GM18861 (cell line): Measurements from ENCODE around the gene TOR1B.
"Not testable (repeated sequence)": the region's sequence is repeated elsewhere in the genome, so short reads cannot be mapped to it uniquely, and the experiment has no call there.

Experiments
- ATAC-seq: cut with Tn5 transposase; IDR thresholded peaks from one replicate; pipeline ENCODE4 v1.9.1; 2021; ENCODE audit not compliant: unreplicated experiment

The TOR1B gene, protein sequence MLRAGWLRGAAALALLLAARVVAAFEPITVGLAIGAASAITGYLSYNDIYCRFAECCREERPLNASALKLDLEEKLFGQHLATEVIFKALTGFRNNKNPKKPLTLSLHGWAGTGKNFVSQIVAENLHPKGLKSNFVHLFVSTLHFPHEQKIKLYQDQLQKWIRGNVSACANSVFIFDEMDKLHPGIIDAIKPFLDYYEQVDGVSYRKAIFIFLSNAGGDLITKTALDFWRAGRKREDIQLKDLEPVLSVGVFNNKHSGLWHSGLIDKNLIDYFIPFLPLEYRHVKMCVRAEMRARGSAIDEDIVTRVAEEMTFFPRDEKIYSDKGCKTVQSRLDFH

DNA sequence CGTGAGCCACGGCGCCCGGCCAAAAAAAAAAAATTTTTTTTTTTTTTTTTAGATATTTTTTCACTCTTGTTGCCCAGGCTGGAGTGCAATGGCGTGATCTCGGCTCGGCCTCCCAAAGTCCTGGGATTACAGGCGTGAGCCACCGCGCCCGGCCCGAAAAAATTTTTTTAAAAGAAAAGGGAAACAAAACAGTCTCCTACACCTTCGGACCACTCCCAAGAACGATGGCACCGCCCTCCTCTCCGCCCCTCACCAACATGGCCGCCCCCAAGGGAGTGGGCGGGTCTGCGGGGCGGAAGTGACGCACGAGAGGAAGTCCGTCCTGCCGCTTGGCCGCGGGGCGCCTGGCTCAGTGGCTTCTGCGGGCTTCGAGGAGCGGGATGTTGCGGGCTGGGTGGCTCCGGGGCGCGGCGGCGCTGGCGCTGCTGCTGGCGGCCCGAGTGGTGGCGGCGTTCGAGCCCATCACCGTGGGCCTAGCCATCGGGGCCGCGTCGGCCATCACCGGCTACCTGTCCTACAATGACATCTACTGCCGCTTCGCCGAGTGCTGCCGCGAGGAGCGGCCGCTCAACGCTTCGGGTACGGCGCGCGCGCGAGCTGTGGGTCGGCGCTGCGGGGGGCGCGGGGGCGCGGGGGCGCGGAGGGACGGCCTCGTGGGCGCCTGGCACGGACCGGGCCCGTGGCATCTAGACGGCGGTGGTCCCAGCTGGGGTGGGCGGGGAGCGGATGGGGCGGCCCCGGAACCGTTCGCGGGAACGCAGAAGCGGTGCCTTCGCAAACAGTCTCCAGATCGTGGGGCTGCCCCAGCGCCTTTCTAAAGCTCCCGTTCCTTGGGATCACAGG lies at the start of gene TOR1B:
Gene TOR1B, plus strand, starts transcription at position 352 of the 843 bp plus-strand sequence. Its CDS starts 29 bp downstream, at position 381.
- ATAC-seq = peak; percentile 88

DNA sequence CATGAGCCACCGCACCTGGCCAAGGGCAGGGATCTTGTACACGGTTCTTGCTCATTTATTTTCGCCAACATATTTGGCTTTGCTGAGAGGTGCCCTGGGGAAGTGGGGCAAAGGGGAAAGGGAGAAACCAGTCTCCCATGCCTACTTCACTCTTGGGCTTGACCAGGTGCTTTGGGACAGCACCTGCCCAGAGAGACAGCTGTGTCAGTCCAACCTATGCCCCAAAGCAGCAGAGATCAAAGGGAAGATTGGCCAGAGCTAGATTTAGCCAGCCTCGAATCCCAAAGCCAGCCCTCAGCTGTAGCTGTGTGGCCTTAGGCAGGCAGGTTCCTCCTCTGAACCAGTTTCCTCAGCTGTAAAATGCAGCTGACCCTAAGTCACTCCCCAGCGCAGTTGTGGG lies 47.8 kb upstream of the TOR1B start:
- no peak for ATAC-seq

DNA sequence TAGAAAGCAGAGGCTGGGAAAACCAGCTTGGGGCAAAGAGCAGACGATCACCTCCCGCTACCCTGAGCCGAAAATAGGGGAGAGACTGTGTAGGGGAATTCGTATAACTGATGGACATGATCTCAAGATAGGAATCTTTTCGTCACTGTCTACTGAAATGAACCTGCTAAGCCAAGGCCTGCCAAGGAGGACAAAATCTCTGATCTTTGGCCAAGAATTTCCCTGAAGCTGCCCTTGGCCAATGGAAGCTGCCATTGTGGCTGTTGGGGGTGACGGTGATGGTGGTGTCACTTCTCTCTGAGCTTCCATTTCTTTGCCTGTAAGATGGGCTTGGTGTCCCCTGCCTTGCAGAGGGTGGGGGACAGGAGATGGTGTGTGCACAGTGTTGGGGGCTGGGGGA lies 46.8 kb upstream of the TOR1B start:
- ATAC-seq = no peak

DNA sequence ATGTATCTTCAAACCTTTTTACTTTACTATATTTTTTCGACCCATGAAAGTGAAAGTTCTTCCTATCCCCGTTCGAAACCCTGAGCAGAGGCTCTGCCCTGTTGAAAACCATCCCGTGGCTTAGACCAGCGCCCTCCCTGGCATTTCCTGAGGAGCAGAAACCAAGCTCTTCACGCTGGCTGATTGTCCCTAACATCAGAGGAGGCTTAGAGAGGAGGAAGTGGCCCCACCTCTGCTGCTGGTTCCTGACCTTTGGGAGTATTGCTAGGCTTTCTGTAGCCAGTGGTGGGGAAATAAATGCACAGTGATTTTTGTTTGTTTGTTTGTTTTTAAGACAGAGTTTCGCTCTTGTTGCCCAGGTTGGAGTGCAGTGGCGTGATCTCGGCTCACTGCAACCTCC lies 45.9 kb upstream of the TOR1B start:
- ATAC-seq = no peak

DNA sequence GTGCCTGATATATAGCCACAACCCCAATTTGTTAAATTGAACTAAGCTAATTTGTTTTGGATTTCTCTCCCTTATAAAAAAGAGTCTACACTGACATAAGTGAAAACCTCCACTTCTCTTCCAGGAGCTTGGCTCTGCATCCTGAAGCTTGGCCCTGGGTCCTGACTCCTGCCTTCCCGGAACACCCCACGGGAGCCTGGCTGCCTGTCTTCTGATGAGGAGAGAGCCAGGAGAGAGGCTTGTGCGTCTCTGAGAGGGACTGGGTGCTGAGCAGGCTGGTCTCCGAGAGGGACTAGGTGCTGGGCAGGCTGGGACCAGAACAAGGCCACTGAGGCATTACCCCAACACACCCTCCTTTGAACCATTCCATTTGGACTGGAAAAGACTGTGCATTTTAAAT lies 43.7 kb upstream of the TOR1B start:
- ATAC-seq = no peak

DNA sequence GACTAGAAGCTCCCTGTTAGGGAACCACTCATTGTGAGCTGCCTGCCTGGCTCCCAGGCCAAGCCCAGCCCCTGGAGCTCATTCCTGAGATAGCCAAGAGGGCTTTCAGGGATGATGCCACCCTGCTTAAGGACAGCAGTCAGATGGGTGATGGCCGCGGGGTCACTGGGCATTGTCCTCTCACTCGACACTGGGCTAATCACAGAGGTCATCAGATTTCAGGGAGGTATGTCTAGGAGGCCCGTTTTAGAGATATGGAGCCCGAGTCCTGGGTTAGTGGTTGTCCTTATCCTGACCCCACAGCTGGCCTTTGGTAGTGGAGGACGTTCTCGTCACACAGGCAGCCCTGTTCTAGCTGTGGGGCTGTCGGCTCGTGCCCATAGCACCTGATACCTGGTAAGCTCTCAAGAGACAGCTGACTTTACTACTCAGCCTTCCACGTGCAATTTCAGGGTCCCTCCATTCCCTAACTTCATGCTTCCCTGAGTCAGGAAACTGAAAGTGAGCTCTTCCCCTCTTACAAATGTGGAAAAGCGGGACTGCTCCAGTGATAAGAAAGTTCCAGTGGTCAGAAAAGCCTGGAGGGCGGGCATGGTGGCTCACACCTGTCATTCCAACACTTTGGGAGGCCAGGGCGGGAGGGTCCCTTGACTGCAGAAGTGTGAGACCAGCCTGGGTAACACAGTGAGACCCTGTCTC lies 43.0 kb upstream of the TOR1B start:
- no peak for ATAC-seq

DNA sequence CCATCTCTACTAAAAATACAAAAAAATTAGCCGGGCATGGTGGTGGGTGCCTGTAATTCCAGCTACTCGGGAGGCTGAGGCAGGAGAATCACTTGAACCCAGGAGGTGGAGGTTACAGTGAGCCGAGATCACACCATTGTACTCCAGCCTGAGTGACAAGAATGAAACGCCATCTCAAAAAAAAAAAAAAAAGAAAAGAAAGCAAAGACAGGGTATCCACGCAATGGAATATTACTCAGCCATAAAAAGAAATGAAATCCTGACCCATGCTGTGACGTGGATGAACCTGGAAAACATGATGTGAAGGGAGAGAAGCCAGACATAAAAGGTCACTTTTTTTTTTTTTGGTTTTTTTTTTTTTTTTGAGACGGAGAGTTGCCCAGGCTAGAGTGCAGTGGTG lies 42.2 kb upstream of the TOR1B start:
- not testable (repeated sequence) for ATAC-seq

DNA sequence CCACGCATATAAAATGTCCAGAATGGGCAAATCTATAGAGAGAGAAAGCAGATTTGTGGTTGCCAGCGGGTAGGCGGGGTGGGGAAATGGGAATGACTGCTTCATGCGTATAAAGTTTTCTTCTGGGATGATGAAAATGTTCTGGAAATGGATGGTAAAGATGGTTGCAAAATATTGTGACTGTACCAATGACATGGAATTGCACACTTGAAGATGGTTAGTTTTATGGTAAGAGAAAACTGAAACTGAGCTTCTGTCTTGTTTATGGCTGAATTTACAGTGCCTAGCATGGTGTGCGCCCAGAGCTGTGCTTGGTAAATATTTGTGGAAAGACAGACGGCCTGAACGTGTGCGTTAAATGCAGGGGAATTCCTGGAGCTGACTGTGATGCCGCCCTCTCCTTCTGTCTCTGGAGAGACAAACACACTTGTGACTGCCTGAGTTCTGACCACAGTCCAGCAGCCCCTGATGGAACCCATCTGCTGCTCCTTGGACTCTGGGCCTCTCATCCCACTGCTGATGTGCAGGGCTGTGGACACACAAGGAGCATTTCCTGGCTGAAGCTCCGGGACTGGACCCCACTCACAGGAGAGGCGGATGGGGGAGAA lies 41.6 kb upstream of the TOR1B start:
- ATAC-seq = no peak

DNA sequence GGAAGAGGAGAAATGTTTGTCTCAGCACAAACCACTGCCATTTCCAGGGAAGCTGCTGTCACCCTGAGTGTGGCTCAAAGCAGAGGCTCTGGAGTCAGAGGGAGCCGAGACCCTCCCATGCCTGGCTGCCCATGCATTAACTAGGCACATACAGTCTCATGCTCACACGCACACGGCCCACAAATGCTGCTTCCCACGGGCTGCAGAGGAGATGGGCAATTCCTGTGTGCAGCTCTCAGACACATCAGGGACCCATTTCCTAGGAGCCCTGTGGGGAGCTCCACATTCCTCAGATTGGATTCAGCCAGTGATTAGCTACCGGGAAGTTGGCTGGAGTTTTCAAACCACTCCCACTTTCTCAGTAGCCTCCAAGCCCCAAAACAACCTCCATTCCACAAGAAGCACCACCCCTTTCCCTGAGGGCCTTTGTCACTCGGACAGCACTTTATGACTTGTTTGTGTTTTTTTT lies 41.0 kb upstream of the TOR1B start:
- no peak for ATAC-seq

DNA sequence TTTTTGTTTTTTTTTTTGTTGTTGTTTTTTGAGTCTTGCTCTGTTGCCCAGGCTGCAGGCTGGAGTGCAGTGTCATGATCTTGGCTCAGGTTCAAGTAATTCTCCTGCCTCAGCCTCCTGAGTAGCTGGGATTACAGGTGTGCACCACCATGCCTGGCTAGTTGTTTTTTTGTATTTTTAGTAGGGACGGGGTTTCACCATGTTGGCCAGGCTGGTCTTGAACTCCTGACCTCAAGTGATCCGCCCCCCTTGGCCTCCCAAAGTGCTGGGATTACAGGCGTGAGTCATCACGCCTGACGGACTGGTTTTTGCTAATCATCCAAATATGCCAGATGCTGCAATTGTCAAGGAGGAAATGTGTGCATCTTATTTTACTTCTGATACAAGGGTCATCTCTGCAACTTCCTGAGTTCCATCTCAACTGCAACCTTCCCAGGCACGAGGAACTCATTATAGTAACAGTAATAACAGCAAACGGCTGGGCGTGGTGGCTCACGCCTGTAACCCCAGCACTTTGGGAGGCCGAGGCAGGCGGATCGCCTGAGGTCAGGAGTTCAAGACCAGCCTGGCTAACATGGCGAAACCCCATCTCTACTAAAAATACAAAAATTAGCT lies 40.5 kb upstream of the TOR1B start:
- ATAC-seq = not testable (repeated sequence)

DNA sequence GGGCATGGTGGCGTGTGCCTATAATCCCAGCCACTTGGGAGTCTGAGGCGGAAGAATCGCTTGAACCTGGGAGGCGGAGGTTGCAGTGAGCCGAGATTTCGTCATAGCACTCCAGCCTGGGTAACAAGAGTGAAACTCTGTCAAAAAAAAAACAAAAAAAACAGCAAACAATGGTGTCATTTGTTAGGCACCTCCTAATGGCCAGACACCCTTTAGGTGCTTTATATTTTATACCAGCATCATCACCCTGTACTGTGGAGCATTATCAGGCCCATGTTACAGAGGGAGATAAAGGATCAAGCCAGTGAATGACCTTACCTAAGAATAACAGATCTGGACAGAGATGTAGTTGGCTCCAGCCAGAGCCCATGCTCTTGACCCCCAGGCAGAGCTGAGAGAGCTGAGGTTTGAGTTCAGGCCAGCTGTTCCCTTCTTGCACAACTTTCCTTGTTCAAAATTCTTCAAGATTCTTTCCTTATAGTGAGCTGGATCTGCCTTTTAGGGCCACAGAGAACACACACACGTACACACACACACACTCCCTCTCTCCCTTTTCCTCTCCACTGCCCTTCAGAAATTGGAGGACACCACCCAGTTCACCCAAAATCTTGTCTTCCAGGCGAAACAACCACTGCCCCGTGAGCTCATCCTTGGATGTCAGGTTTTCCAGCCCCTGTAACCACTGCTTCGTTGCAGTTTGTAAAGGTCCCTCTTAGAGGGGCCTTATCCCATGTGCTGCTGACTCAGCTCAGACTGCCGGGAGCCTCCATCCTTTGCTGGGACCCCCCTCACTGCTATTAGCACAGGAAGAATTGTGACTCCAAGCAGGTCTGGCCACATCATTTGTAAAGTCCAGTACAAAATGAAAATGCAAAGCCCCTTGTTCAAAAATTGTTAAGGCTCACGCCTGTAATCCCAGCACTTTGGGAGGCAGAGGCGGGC lies 39.7 kb upstream of the TOR1B start:
- no peak for ATAC-seq

DNA sequence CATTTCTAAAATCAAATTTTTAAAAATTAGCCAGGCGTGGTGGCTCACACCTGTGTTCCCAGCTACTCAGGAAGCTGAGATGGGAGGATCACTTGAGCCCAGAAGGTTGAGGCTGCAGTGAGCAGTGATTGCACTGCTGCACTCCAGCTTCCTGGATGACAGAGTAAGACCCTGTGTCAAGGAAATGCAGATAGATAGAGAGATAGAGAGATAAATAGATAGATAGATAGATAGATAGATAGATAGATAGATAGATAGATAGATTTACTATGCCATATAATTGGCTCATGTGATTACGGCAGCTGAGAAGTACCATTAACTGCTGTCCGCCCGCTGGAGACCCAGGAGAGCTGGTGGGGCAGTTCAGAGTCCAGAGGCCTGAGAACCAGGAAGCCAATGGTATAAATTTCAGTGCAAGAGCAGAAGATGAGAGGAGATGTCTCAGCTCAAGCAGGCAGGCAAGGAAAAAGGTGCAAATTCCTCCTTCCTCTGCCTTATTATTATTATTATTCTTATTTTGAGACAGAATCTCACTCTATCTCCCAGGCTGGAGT lies 37.1 kb upstream of the TOR1B start:
- ATAC-seq = no peak

DNA sequence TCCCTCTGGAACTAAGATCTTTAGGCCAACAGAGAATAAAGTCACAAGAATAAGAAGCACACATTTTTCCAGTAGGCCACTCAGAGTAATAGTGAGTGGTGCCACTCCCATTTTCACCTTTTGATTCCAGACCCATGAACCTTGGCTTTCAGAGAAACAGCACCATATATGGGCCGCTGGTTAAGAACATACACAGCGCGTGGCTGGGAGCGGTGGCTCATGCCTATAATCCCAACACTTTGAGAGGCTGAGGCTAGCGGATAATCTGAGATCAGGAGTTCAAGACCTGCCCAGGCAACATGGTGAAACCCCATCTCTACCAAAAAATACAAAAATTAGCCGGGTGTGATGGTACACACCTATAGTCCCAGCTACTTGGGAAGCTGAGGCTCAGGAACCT lies 34.5 kb upstream of the TOR1B start:
- no peak for ATAC-seq

DNA sequence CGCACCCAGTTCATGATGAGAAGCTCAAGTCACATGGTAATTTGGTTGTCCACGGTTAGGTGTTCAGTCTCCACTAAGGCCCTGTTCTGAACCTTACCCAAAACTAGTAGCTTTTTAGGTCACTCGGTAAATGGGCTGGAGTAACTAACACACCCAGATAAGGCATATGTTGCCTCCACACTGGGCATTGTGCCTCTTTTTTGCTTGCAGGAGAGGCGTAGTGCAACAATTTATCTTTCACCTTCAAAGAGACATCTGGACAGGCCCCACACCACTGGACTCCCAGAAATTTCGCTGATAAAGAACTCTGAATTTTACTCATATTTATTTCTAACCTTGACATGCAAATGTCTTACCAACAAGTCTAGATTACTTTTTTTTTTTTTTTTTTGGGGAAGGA lies 33.3 kb upstream of the TOR1B start:
- ATAC-seq = no peak

DNA sequence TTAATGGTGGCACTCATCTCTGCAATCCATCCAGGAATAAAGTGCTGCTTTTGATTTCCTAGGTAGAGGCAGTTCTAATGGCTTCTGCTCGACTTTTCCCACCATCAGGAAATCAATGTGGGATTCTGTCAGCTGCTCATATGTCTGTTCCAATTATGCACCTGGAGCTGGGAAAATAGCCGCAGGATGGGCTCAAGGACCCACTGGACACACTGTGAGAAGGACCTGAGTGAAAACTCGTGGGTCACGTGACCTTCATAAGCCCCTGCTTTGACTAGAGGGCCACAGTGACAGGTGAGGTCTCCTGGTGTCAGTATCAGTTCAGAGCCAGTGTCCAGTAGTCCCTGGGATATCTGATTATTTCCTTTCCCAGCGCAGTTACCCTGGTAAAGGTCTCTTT lies 32.2 kb upstream of the TOR1B start:
- ATAC-seq = no peak

DNA sequence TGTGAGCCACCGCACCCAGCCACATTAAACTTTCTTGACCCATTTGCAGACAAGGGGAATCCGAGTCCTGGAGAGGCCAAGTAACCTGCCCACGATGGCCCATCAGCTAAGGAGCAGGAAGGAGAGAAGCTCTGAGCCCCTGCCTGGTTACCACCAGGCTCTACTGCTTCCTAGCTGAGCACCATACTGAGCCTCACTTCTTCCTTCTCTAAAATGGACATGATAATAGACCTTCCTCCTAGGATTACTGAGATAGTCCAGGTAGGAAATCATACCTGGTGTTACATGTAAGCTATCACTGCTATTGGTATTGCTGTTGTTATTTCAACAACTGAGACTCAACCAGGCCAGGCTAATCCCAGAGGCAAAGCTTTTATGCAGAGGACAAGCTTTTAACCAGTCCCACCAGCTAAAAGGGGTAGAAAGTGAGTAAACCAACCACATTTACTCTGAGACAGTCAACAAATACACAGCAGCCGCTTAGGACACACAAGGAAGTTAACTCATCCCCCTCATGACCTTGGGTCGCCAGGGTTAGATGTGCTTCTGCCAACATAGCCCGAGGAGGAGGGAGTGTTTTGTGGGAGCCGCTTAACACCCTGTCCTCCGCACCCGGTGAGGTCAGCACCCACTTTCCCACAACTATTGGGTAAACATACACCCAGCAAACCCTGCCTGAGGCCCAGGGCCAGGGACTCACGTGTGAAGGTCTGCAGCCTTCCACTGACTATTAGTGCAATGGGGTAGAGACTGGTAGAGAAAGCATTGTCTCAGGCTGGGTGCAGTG lies 29.5 kb upstream of the TOR1B start:
- ATAC-seq = no peak

DNA sequence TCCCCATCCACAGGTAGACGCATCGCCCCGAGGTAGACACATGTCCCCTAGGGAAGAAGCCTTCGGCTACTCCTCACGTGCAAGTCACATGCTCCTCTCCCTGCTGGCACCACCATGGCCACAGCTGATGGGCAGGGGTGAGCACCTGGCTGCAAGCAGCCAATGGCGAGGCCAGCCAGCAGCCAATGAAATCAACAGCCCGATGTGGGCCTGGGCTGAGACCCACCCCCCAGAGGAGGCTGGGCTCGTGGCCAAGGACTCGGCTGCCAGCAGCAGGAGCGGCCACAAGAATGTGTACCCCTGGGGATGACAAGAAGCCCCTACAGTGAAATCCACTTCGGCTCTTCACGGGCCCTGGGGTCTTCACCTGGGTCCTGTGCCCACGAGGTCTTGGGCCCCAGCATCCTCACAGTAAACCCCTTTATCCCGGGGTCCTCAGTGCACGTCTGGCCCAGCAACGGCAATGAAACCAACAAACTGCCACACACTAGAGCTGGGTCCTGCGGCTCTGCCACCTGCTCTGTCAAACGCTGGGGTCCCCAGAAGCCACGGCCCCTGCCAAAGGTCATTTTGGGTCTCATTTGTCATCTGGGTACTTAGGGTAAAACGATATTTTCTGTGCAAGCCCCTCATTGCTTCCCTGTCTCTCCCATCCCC lies 28.1 kb upstream of the TOR1B start:
- no peak for ATAC-seq

DNA sequence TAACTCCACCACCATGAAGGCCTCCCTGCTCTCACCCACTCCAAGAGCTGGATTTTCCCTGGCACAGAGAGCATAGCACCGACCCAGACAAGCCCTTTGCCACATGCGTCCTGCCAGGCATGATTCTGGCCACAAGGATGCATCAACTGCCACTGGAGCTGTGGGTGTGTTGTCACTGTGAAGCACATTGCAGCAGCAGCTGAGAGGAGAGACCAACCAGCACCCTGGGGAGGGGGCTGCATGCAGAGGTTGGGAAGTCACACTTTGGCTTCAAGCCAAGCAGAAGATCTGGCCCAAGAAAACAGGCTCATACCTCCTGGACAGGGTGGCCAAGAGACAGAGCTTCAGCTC lies 27.6 kb upstream of the TOR1B start:
- no peak for ATAC-seq
